ENCODE results near the gene DNAJB1. TPM values are rescaled to one million over a fixed set of nuclear protein-coding genes. Genes with fewer than 3 reads are reported as not detected.

Gene DNAJB1
- total and polyA plus RNA-seq, 4 donors, result 72.2 to 171 (median 94.5) TPM

DNA sequence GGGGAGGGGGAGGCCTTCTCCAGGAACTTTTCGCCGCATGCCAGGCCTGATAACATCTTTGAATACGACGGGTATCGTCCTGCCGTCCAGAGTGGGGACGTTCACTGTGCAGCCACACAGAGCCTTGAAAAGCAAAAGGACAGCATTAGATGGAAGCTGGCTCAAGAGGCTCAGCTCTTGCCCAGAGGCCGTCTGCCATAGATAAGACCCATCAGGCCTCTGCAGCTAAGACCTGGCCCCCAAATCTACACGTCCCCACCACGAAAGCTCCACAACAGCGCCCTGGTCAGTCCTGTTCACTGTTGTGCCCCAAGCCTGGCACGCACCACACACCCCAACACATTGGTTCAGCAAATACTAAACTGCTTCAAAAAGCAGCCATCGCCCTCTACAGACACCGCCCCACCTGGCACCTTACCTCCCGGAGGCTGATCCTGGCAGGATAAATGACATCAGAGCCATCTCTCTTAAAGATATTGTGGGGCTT lies 2.1 kb downstream of the DNAJB1 start:
- Histone ChIP-seq H3K4me3 (no peak overlapping the region), H3K9ac (ENCODE audit: insufficient read depth in 1 of 2, low read length in 2 of 2) (peak overlapping the region in 1 of 2 donors; percentile 47), H3K36me3 (ENCODE audit: control insufficient read depth in 4 of 4, insufficient read depth in 4 of 4, low read length in 4 of 4) (peaks cover 17 to 28% (median 23%) of the 10 kb centered on the region in 4 donors), H3K27me3 (ENCODE audit: control insufficient read depth in 3 of 3, insufficient read depth in 3 of 3, low read length in 2 of 3) (no peaks in the 10 kb centered on the region), H3K27ac (ENCODE audit: low read depth in 1 of 2, low read length in 1 of 2) (peak overlapping the region in 1 of 2 donors; percentile 37), H3K4me1 (ENCODE audit: control insufficient read depth in 5 of 5, insufficient read depth in 5 of 5, low read length in 5 of 5) (peaks cover 0 to 23% (median 11%) of the 10 kb centered on the region in 5 donors), H3K9me3 (ENCODE audit: control insufficient read depth in 4 of 4, insufficient read depth in 3 of 4, low read length in 3 of 4) (no peaks in the 10 kb centered on the region)
- WGBS, 2 donors, result 64 to 78% methylated on average over 15 of the region's 15 CpGs
- TF ChIP-seq, protein P1, sequence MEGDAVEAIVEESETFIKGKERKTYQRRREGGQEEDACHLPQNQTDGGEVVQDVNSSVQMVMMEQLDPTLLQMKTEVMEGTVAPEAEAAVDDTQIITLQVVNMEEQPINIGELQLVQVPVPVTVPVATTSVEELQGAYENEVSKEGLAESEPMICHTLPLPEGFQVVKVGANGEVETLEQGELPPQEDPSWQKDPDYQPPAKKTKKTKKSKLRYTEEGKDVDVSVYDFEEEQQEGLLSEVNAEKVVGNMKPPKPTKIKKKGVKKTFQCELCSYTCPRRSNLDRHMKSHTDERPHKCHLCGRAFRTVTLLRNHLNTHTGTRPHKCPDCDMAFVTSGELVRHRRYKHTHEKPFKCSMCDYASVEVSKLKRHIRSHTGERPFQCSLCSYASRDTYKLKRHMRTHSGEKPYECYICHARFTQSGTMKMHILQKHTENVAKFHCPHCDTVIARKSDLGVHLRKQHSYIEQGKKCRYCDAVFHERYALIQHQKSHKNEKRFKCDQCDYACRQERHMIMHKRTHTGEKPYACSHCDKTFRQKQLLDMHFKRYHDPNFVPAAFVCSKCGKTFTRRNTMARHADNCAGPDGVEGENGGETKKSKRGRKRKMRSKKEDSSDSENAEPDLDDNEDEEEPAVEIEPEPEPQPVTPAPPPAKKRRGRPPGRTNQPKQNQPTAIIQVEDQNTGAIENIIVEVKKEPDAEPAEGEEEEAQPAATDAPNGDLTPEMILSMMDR (IDR thresholded peaks at IDR 0.05; ENCODE audit: control extremely low read depth, extremely low read depth), result no peak
- ATAC-seq (ENCODE audit: insufficient read depth, low FRiP score) (no peak), DNase-seq (no peak)

DNA sequence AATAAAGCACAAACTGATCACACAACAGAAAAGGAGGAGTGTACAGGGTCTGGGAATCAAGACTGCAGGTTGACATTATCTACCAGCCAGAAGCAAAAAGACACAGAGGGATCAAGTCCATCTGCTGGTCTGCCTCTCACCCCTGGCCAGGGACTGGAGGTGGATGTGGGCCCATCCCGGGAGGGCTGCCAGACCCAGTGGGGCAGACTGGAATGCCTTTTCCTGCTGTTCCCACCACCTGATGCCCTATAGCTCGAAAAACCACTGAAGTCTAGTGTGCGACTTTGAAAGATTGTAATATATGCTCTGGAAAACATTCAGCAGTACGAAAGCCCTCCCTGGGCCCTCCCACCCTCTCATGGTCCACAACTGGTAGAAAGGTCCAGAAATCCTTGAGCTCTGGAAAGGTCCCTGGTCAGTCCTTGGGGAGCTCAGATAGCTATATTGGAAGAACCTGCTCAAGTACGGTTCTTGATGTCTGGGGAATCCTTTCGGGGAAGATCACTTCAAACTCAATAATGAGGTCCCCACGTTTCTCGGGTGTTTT lies 2.6 kb downstream of the DNAJB1 start:
- DNase-seq (no peak), ATAC-seq (ENCODE audit: insufficient read depth, low FRiP score) (no peak)
- Histone ChIP-seq H3K9me3 (ENCODE audit: control insufficient read depth in 4 of 4, insufficient read depth in 3 of 4, low read length in 3 of 4) (no peaks in the 10 kb centered on the region), H3K36me3 (ENCODE audit: control insufficient read depth in 4 of 4, insufficient read depth in 4 of 4, low read length in 4 of 4) (peaks cover 17 to 28% (median 23%) of the 10 kb centered on the region in 4 donors), H3K4me3 (no peak overlapping the region), H3K9ac (ENCODE audit: insufficient read depth in 1 of 2, low read length in 2 of 2) (peak overlapping the region in 1 of 2 donors; percentile 47), H3K27ac (ENCODE audit: low read depth in 1 of 2, low read length in 1 of 2) (peak overlapping the region in 1 of 2 donors; percentile 62), H3K4me1 (ENCODE audit: control insufficient read depth in 5 of 5, insufficient read depth in 5 of 5, low read length in 5 of 5) (peaks cover 0 to 26% (median 11%) of the 10 kb centered on the region in 5 donors), H3K27me3 (ENCODE audit: control insufficient read depth in 3 of 3, insufficient read depth in 3 of 3, low read length in 2 of 3) (no peaks in the 10 kb centered on the region)
- 75 to 83% methylated on average over 8 of the region's 8 CpGs for WGBS, 2 donors
- TF ChIP-seq, protein P1 (IDR thresholded peaks at IDR 0.05; ENCODE audit: control extremely low read depth, extremely low read depth), result no peak

DNA sequence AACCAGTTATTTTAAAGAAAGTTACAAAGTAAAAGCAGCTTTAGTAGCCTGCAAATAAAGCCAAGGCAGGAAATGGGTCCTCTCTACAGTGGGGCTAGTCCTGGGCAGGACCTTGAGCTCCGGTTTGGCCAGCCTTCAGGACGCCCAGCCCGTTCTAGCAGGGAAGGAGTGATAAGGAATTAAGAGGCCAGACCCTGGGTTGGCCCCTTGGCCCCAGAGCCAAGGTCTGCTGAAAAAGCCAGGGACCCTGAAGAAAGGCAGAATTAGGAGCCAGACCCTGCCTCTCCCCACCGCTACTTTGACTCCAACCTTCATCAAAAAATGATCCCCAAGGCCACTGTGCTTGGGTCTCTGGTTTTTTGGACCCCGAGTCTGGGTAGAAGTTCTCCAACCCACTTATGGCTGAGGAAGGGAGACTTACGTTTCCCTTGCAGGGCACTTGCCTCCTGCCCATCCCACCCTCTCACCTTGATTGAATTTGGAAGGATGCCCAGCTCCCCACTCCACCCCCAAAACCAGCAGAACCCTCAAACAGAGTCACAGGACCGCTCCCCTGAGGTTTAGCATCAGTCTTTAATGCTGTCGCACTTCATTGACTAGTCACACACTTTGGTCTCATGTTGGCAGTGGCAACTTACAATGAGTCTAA lies 3.9 kb downstream of the DNAJB1 start:
- Histone ChIP-seq H3K4me3 (no peak overlapping the region), H3K36me3 (ENCODE audit: control insufficient read depth in 4 of 4, insufficient read depth in 4 of 4, low read length in 4 of 4) (peaks cover 17 to 28% (median 23%) of the 10 kb centered on the region in 4 donors), H3K9me3 (ENCODE audit: control insufficient read depth in 4 of 4, insufficient read depth in 3 of 4, low read length in 3 of 4) (no peaks in the 10 kb centered on the region), H3K27ac (ENCODE audit: low read depth in 1 of 2, low read length in 1 of 2) (peak overlapping the region in 1 of 2 donors; percentile 42), H3K27me3 (ENCODE audit: control insufficient read depth in 3 of 3, insufficient read depth in 3 of 3, low read length in 2 of 3) (no peaks in the 10 kb centered on the region), H3K9ac (ENCODE audit: insufficient read depth in 1 of 2, low read length in 2 of 2) (peak overlapping the region in 1 of 2 donors; percentile 19), H3K4me1 (ENCODE audit: control insufficient read depth in 5 of 5, insufficient read depth in 5 of 5, low read length in 5 of 5) (peaks cover 0 to 27% (median 11%) of the 10 kb centered on the region in 5 donors)
- TF ChIP-seq, protein P1 (IDR thresholded peaks at IDR 0.05; ENCODE audit: control extremely low read depth, extremely low read depth), result no peak
- no peak for DNase-seq
- ATAC-seq (ENCODE audit: insufficient read depth, low FRiP score), result no peak
- WGBS, 2 donors, result 76 to 86% methylated on average over 8 of the region's 8 CpGs

All from lung (tissue), 12 donors.